AG10803 (cell line): ENCODE data around the gene MAGIX.
"Not testable (repeated sequence)": the region's sequence is repeated elsewhere in the genome, so short reads cannot be mapped to it uniquely, and the experiment has no call there.

ENCODE experiments used
- DNase-seq: peaks from one replicate; pipeline ENCODE4 v3.0.0; 2010; ENCODE audit warnings: low read depth
- H3K4me3 ChIP-seq: 2 replicates; pipeline ENCODE4 v1.5.1; 2011; ENCODE audit warnings: mild to moderate bottlenecking, low read length, control low read depth
- TF ChIP-seq, protein P1 (sequence below): conservative IDR thresholded peaks from 2 replicates; pipeline ENCODE4 v1.5.1; 2011; ENCODE audit warnings: mild to moderate bottlenecking, low read length, control low read depth, inconsistent platforms

MAGIX gene

DNA sequence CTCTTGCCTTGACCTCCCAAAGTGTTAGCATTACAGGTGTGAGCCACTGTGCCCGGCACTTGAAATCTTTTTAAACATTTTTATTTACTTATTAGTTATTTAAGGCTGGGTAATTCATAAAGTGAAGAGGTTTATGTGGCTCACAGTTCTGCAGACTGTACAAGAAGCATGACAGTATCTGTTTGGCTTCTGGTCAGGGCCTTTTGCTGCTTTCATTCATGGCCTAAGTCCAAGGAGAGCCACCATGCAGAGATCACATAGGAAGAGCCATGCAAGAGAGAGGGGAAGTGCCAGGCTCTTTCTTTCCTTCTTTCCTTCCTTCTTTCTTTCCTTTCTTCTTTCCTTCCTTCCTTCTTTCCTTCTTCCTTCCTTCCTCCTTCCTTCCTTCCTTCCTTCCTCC, 28.8 kb upstream of the MAGIX start:
- no peak overlapping the region for H3K4me3 ChIP-seq
- TF ChIP-seq, protein P1, sequence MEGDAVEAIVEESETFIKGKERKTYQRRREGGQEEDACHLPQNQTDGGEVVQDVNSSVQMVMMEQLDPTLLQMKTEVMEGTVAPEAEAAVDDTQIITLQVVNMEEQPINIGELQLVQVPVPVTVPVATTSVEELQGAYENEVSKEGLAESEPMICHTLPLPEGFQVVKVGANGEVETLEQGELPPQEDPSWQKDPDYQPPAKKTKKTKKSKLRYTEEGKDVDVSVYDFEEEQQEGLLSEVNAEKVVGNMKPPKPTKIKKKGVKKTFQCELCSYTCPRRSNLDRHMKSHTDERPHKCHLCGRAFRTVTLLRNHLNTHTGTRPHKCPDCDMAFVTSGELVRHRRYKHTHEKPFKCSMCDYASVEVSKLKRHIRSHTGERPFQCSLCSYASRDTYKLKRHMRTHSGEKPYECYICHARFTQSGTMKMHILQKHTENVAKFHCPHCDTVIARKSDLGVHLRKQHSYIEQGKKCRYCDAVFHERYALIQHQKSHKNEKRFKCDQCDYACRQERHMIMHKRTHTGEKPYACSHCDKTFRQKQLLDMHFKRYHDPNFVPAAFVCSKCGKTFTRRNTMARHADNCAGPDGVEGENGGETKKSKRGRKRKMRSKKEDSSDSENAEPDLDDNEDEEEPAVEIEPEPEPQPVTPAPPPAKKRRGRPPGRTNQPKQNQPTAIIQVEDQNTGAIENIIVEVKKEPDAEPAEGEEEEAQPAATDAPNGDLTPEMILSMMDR = no peak
- no peak for DNase-seq

DNA sequence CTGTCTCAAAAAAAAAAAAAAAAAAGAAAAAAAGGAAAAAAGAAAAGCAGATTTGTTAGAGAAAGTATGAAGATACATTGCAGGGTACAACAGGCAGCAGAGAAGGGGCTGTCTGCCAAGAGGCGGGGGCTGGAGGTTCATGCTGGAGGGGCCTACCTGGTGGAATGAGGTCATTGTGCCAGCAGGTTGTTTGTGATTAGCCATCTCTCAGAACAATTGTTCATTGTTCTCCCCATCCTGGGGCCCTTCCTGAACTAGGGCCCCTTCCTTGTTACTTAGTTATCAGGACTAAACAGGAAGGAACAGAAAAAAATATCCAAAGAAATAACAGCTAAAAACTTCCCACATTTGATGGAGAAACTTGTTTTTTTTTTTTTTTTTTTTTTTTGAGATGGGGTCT, 25.1 kb upstream of the MAGIX start:
- DNase-seq = no peak
- TF ChIP-seq, protein P1 = no peak
- H3K4me3 ChIP-seq = no peak overlapping the region

DNA sequence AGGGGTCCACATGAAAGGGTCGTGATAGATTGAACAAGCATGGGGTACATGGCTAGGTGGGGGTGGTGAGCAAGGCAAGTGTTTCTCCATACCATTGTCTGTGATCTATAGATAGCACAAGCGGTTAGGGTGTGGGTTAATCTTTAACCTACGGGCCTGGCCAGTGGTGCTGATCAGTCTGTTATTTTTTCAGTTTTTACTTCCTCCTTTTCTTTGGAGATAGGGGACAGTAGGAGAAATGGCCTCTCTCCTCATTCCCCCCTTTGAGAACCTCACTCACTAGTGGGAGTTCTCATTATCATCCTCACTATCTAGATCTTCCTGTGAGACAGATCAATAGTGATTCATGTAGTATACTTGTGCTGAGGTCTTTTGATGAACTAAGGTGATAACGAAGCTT, 22.8 kb upstream of the MAGIX start:
- no peak for DNase-seq
- TF ChIP-seq, protein P1 = no peak
- no peak overlapping the region for H3K4me3 ChIP-seq

DNA sequence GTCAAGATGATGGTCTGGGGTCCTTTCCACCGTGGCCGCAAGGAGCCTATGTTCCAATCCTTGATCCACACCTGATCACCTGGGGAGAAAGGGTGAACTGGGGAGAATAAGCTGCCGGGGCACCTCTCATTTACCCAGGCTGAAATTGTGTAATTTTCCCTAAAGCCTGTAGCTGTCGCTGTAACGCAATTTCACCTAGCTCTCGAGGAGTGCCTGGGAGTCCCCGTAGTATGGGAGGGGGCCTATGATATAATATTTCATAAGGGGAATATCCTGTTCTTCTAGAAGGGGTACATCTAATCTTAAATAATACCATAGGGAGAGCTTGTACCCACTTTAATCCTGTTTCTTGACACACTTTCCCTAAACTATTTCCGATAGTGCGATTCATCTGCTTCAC, 20.3 kb upstream of the MAGIX start:
- TF ChIP-seq, protein P1 = peak; percentile 47
- H3K4me3 ChIP-seq, DNase-seq: not testable (repeated sequence)

DNA sequence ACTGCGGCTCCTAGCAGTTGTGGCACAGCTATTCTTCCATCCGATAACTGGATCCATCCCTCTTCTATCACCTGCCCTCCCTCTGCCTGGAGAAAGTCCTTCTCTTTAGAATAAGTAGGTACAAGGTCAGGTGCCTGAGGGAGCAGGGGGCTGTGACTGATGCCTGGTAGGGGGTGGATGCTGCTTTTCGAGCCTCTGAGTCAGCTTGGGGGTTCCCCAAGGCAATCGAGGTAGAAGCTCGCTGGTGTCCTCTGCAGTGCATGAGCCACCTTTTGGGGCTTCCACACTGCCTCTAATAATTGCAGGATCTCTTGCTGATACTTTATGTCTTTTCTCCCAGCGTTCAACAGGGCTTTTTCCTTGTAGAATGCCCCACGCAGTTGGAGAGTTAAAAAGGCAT, 19.4 kb upstream of the MAGIX start:
- not testable (repeated sequence) for DNase-seq, H3K4me3 ChIP-seq

DNA sequence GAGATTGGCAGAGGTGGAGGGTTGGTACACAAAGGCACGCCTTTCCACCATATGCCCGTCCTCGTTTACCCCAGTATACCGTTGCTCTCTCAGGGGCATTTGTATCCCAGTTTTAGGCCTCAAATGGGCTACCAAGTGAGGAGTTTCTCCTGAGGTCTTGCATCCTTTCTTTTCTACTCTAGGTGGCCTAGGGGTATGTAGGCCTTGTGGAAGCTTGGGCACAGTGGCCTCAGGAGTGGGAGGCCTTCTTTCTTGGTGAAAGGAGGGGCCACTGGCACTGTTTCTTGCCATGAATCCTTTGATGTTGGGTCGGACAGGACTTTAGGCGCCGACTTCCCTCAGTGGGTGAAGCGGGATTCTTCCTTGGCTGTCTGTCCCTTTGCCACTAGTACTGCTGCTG, 15.3 kb upstream of the MAGIX start:
- H3K4me3 ChIP-seq = no peak overlapping the region
- TF ChIP-seq, protein P1 = no peak
- no peak for DNase-seq

DNA sequence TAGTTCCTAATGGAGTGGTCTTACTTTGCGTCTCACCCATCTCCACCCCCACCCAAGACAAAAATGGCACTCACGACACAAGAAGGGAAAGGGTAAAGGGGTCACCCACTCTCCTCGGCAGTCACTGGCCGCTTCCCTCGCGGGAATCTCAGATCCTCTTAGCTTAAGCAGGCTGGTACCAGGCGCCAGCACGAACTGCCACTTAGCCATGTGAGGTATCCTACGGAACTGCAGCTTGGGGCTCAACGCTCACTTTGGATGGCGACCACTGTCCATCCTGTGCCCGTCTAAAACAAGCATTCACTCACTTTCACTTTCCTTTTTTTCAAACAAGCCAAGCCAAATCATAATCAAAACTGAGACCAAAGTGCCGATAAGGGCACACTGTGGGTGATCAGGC, 14.6 kb upstream of the MAGIX start:
- TF ChIP-seq, protein P1 = no peak
- DNase-seq = no peak
- no peak overlapping the region for H3K4me3 ChIP-seq

DNA sequence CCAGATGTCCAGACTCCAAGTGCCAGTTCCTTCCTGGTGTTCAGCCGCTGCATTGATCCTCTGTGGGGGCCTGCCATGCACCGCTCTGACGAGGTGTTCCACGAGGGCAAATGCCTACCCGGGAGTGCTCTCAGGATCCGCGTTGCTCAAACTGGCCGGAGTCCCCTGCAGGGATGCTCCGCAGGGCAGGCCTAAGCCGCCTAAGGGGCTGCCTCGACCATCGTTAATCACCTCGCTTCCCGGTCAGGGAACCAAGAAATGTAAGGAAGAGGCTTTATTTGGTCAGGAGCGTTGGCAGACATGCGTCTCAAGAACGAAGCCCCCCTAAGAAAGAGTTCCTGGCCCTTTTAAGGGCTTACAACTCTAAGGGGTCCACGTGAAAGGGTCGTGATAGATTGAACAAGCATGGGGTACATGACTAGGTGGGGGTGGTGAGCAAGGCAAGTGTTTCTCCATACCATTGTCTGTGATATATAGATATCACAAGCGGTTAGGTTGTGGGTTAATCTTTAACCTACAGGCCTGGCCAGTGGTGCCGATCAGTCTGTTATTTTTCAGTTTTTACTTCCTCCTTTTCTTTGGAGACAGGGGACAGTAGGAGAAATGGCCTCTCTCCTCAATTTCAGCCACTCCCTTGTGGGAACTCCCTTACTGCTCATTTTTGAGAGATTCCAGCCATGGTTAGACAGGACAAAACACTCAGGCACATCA, 14.0 kb upstream of the MAGIX start:
- not testable (repeated sequence) for H3K4me3 ChIP-seq, DNase-seq

DNA sequence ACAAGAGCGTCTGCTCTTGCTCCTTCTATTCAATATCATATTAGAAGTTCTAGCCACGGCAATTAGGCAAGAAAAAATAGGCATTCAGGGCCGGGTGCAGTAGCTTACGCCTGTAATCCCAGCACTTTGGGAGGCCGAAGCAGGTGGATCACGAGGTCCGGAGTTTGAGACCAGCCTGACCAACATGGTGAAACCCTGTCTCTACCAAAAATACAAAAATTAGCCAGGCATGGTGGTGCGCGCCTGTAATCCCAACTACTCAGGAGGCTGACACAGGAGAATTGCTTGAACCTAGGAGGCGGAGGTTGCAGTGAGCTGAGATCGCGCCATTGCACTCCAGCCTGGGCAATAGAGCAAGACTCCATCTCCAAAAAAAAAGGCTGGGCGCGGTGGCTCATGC, 13.3 kb upstream of the MAGIX start:
- not testable (repeated sequence) for DNase-seq, H3K4me3 ChIP-seq
